HFF-Myc (cell line): ENCODE data around the gene ABITRAM.
"Not testable (repeated sequence)": the region's sequence is repeated elsewhere in the genome, so short reads cannot be mapped to it uniquely, and the experiment has no call there.

ENCODE experiments used
- DNase-seq: peaks from one replicate; pipeline ENCODE4 v3.0.0-alpha.2; 2011; ENCODE audit warnings: low read depth; ENCODE audit errors: extremely low read depth
- H3K4me3 ChIP-seq: replicated peaks from 2 replicates; pipeline ENCODE4 v1.5.1; 2011; ENCODE audit warnings: low read depth, mild to moderate bottlenecking, control low read depth, low read length
- CTCF ChIP-seq: IDR thresholded peaks from 2 replicates; pipeline ENCODE4 v1.5.1; 2012; ENCODE audit warnings: mild to moderate bottlenecking, low read depth, low read length, control low read depth; ENCODE audit errors: missing control alignments

Gene ABITRAM

DNA sequence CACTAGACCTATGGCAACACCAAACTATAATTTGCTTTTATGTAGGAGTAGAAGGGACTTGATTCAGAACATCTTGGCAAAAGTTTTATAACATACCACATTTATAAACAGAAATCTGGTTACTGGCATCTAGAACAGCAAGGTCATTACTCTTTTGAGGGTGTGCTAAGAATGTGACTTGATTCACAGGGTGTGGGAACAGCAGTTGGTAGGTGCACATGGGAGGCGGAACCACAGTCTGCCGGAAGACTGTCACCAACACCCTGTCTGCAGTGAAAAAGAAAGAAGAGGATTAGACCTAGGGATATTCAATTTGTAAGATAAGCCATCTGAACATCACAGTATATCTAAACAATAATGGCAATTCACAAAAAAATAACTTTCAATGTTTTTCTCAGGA, 23.3 kb upstream of the ABITRAM start:
- no peak for TF ChIP-seq CTCF
- DNase-seq, result no peak
- no peak overlapping the region for H3K4me3 ChIP-seq

- TF ChIP-seq CTCF, result no peak
- DNase-seq, result no peak
- H3K4me3 ChIP-seq, result no peak overlapping the region
These were observed 22.4 kb upstream of the ABITRAM start for GRCh38 chr9:108911820-108912219.

GRCh38 chr9:108913391-108913790, 20.8 kb upstream of the ABITRAM start:
- no peak for TF ChIP-seq CTCF
- H3K4me3 ChIP-seq, result no peak overlapping the region
- DNase-seq, result no peak

- no peak overlapping the region for H3K4me3 ChIP-seq
- no peak for DNase-seq
- no peak for TF ChIP-seq CTCF
These were observed 14.7 kb upstream of the ABITRAM start for GRCh38 chr9:108919517-108919916.

DNA sequence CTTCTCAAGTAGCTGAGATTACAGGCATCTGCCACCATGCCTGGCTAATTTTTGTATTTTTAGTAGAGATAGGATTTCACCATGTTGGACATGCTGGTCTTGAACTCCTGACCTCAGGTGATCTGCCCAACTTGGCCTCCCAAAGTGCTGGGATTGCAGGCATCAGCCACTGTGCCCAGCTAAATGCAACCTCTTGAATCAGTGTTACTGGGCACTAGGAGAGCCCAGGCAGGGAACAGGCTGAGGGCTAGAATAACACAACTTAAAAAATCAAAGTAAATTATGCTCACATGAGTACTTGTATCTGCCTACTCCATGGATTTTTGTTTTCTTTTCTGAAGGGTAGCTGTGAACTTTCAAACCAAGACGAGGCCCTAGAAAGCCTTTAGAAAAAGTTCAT, 13.8 kb upstream of the ABITRAM start:
- not testable (repeated sequence) for DNase-seq, H3K4me3 ChIP-seq

- no peak overlapping the region for H3K4me3 ChIP-seq
- DNase-seq, result no peak
- TF ChIP-seq CTCF, result no peak
These were observed 13.0 kb upstream of the ABITRAM start for GRCh38 chr9:108921200-108921599.

DNA sequence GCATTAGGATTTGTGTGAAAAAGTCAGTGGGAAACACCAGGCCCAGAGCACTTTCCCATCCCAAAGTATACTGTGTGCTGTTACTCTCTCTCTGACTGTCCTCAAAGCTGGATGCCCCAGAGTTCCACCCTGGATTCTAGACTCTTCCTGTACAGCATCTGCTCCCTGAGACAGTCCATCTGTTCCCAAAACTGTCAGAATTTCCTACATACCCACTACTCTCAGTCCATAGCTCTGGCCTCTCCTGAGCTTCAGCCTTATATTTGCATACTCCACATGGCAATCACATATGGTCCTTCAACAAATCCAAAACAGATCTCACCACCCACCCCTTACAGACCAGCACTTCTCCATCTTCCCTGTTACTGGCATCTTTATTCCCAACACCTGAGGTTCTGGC, 9.7 kb upstream of the ABITRAM start:
- no peak for DNase-seq
- TF ChIP-seq CTCF, result no peak
- no peak overlapping the region for H3K4me3 ChIP-seq
